Gastrocnemius medialis (tissue), 4 donors: Measurements from ENCODE around the gene NSMF.

Source experiments
- POLR2A ChIP-seq, 2 donors: fragments of 450-650 bp; IDR thresholded peaks; one replicate each; pipeline ENCODE4 v1.6.1; 2017; ENCODE audit warnings: antibody characterized with exemption in 2 of 2, mild to moderate bottlenecking in 2 of 2, moderate library complexity in 2 of 2
- TF ChIP-seq, protein P1 (sequence below), 5 experiments: fragments of 450-650 bp in 3 of 5; fragments of 200-600 bp in 2 of 5; sonication (generic) in 2 of 5; IDR thresholded peaks in 4 of 5; conservative IDR thresholded peaks in 1 of 5; 1 replicate in 4 of 5; 2 replicates in 1 of 5; pipeline ENCODE4 v1.5.1; 2016 to 2019; ENCODE audit warnings: antibody characterized with exemption in 5 of 5, mild to moderate bottlenecking in 3 of 5, moderate library complexity in 3 of 5

DNA sequence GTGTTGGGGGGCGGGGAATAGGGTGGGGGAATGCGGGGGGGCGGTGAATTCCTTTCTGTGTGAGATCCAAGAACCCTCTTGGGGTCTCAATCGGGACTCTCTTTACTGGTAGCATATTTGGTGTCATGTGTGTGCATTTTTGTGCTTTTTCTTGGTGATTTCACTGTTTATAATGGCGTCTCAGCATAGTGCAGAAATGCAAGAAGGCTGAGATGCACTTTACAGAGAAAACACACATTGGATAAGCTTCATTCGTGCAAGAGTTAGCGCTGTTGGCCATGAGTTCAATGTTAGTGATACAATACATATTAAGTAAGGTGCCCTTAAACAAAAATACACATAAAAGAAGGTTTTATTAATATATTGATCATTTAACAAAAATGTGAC lies 17.2 kb downstream of the NSMF start:
- no peak for TF ChIP-seq POLR2A (IDR thresholded peaks at IDR 0.05)
- TF ChIP-seq, protein P1, sequence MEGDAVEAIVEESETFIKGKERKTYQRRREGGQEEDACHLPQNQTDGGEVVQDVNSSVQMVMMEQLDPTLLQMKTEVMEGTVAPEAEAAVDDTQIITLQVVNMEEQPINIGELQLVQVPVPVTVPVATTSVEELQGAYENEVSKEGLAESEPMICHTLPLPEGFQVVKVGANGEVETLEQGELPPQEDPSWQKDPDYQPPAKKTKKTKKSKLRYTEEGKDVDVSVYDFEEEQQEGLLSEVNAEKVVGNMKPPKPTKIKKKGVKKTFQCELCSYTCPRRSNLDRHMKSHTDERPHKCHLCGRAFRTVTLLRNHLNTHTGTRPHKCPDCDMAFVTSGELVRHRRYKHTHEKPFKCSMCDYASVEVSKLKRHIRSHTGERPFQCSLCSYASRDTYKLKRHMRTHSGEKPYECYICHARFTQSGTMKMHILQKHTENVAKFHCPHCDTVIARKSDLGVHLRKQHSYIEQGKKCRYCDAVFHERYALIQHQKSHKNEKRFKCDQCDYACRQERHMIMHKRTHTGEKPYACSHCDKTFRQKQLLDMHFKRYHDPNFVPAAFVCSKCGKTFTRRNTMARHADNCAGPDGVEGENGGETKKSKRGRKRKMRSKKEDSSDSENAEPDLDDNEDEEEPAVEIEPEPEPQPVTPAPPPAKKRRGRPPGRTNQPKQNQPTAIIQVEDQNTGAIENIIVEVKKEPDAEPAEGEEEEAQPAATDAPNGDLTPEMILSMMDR (IDR thresholded peaks at IDR 0.05 in 4 of 5, conservative IDR thresholded peaks at IDR 0.05 in 1 of 5): no peak
